22Rv1 (cell line): Measurements from ENCODE around the gene SCN5A.

Experiments used
- ZFX ChIP-seq: fragments of 450-650 bp; IDR thresholded peaks from 2 replicates; pipeline ENCODE4 v1.6.1; 2017; ENCODE audit warnings: antibody characterized with exemption, borderline replicate concordance
- TF ChIP-seq, protein P1 (sequence below): fragments of 450-650 bp; IDR thresholded peaks from 2 replicates; pipeline ENCODE4 v1.5.1; 2017; ENCODE audit warnings: mild to moderate bottlenecking

- TF ChIP-seq, protein P1, sequence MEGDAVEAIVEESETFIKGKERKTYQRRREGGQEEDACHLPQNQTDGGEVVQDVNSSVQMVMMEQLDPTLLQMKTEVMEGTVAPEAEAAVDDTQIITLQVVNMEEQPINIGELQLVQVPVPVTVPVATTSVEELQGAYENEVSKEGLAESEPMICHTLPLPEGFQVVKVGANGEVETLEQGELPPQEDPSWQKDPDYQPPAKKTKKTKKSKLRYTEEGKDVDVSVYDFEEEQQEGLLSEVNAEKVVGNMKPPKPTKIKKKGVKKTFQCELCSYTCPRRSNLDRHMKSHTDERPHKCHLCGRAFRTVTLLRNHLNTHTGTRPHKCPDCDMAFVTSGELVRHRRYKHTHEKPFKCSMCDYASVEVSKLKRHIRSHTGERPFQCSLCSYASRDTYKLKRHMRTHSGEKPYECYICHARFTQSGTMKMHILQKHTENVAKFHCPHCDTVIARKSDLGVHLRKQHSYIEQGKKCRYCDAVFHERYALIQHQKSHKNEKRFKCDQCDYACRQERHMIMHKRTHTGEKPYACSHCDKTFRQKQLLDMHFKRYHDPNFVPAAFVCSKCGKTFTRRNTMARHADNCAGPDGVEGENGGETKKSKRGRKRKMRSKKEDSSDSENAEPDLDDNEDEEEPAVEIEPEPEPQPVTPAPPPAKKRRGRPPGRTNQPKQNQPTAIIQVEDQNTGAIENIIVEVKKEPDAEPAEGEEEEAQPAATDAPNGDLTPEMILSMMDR = no peak
- no peak for TF ChIP-seq ZFX
These were observed 19.4 kb downstream of the SCN5A start for GRCh38 chr3:38630070-38630469.
